SK-N-SH (cell line): Measurements from ENCODE around the gene CLEC7A. TPM values are rescaled to one million over a fixed set of nuclear protein-coding genes. Genes with fewer than 3 reads are reported as not detected.

Source experiments
- CTCF ChIA-PET: fragments of 300-600, 350-600 bp; formaldehyde crosslinking; extraction: SDS; loops from one replicate; lab custom pipeline; 2021; lab: Yijun Ruan, JAX
- POLR2A ChIA-PET: fragments of 350-600 bp; sonication (Branson Sonifier 250); formaldehyde crosslinking; extraction: SDS; loops from one replicate; lab custom pipeline; 2020; ENCODE audit warnings: antibody characterized with exemption, inconsistent platforms; lab: Yijun Ruan, JAX
- DNase-seq: peaks from one replicate; pipeline ENCODE4 v3.0.0; 2012
- H2AFZ ChIP-seq: fragments of 200-600 bp; sonication (generic); 2 replicates; pipeline ENCODE4 v1.8.1; 2016; ENCODE audit warnings: antibody characterized with exemption, mild to moderate bottlenecking, low read depth
- H3F3A ChIP-seq: fragments of 200-600 bp; sonication (generic); replicated peaks from 2 replicates; pipeline ENCODE3; 2016; ENCODE audit warnings: antibody characterized with exemption, mild to moderate bottlenecking; ENCODE audit not compliant: insufficient read depth
- H3K27ac ChIP-seq, 2 experiments: fragments of 200-500 bp in 1 of 2; fragments of 200-600 bp in 1 of 2; sonication (Bioruptor generic) in 1 of 2; sonication (generic), shearing (Covaris generic) in 1 of 2; 2 replicates each; pipeline versions ENCODE4 v1.5.1 to v1.6.1; 2014 to 2016; ENCODE audit warnings: low read depth in 2 of 2, inconsistent platforms in 1 of 2, low read length in 1 of 2, mild to moderate bottlenecking in 1 of 2, mixed read lengths in 1 of 2
- H3K27me3 ChIP-seq: fragments of 200-600 bp; sonication (generic), shearing (Covaris generic); 2 replicates; pipeline ENCODE4 v1.6.1; 2016; ENCODE audit warnings: mixed run types; ENCODE audit not compliant: insufficient read depth
- H3K36me3 ChIP-seq, 2 experiments: fragments of 200-500 bp in 1 of 2; fragments of 200-600 bp in 1 of 2; sonication (Bioruptor generic) in 1 of 2; sonication (generic) in 1 of 2; replicated peaks in 1 of 2; 2 replicates each; pipeline versions ENCODE3 to v1.5.1; 2014 to 2016; ENCODE audit warnings: low read length in 1 of 2, mild to moderate bottlenecking in 1 of 2; ENCODE audit not compliant: insufficient read depth in 2 of 2, control insufficient read depth in 1 of 2
- H3K4me1 ChIP-seq, 2 experiments: fragments of 200-500 bp in 1 of 2; fragments of 200-600 bp in 1 of 2; sonication (Bioruptor generic) in 1 of 2; sonication (generic), shearing (Covaris generic) in 1 of 2; 2 replicates each; pipeline versions ENCODE4 v1.5.1 to v1.6.1; 2014 to 2016; ENCODE audit warnings: low read depth in 1 of 2, low read length in 1 of 2, mixed run types in 1 of 2; ENCODE audit not compliant: insufficient read depth in 2 of 2, control insufficient read depth in 1 of 2
- H3K4me2 ChIP-seq: fragments of 200-600 bp; sonication (generic), shearing (Covaris generic); 2 replicates; pipeline ENCODE4 v1.6.1; 2017; ENCODE audit warnings: mixed run types
- H3K4me3 ChIP-seq, 2 experiments: fragments of 200-500 bp in 1 of 2; fragments of 200-600 bp in 1 of 2; sonication (Bioruptor generic) in 1 of 2; sonication (generic), shearing (Covaris generic) in 1 of 2; 2 replicates each; pipeline versions ENCODE4 v1.5.1 to v1.8.1; 2014 to 2016; ENCODE audit warnings: low read depth in 2 of 2, inconsistent platforms in 1 of 2, low read length in 1 of 2, mild to moderate bottlenecking in 1 of 2, mixed read lengths in 1 of 2, moderate library complexity in 1 of 2
- H3K79me2 ChIP-seq: fragments of 200-600 bp; sonication (generic); 2 replicates; pipeline ENCODE4 v1.8.1; 2017; ENCODE audit warnings: mild to moderate bottlenecking; ENCODE audit not compliant: insufficient read depth
- H3K9ac ChIP-seq: fragments of 200-600 bp; sonication (generic); 2 replicates; pipeline ENCODE4 v1.6.1; 2017; ENCODE audit warnings: mixed run types
- H3K9me2 ChIP-seq: fragments of 200-600 bp; sonication (generic); 2 replicates; pipeline ENCODE4 v1.6.1; 2017; ENCODE audit warnings: mixed run types
- H3K9me3 ChIP-seq: fragments of 200-600 bp; sonication (generic); 2 replicates; pipeline ENCODE4 v1.6.1; 2017; ENCODE audit warnings: mixed run types, mild to moderate bottlenecking, moderate library complexity
- H4K20me1 ChIP-seq: fragments of 200-600 bp; sonication (generic); 2 replicates; pipeline ENCODE4 v1.6.1; 2017; ENCODE audit warnings: mild to moderate bottlenecking, mixed run types; ENCODE audit not compliant: insufficient read depth
- EZH2phosphoT487 ChIP-seq: fragments of 200-600 bp; sonication (generic); IDR thresholded peaks from 2 replicates; pipeline ENCODE4 v1.6.1; 2017; ENCODE audit warnings: low read depth, mixed run types, mild to moderate bottlenecking, antibody characterized with exemption, moderate library complexity, borderline replicate concordance
- FOSL2 ChIP-seq: IDR thresholded peaks from 2 replicates; pipeline ENCODE4 v1.4.0; 2012; ENCODE audit warnings: low read depth, mild to moderate bottlenecking, moderate library complexity, borderline replicate concordance
- NFIC ChIP-seq: IDR thresholded peaks from 2 replicates; pipeline ENCODE4 v1.4.0; 2012; ENCODE audit warnings: borderline replicate concordance
- POLR2AphosphoS5 ChIP-seq: IDR thresholded peaks from 2 replicates; pipeline ENCODE4 v1.6.1; 2012; ENCODE audit warnings: low read depth, low read length
- RCOR1 ChIP-seq: fragments of 150-350 bp; IDR thresholded peaks from 2 replicates; pipeline ENCODE4 v1.6.1; 2017; ENCODE audit warnings: antibody characterized with exemption, low read length
- SIN3A ChIP-seq: IDR thresholded peaks from 2 replicates; pipeline ENCODE4 v1.6.1; 2012; ENCODE audit warnings: low read depth, mild to moderate bottlenecking, low read length, moderate library complexity, borderline replicate concordance
- SMC3 ChIP-seq: IDR thresholded peaks from 2 replicates; pipeline ENCODE4 v1.6.1; 2012; ENCODE audit warnings: low read depth, low read length, improper control_type of control experiment
- YY1 ChIP-seq: IDR thresholded peaks from 2 replicates; pipeline ENCODE4 v1.4.0; 2012; ENCODE audit warnings: low read depth, mild to moderate bottlenecking
- WGBS: methylation state at CpG from one replicate; pipeline ENCODE4 v1.1.6; 2017; ENCODE audit warnings: low lambda C conversion rate; 5-methylcytosine and 5-hydroxymethylcytosine counted together
- polyA plus RNA-seq, 3 experiments: library from polyadenylated mRNA; depleted of rRNA; stranded (reverse); fragments of >200 nt; gene quantifications; 2 replicates each; pipeline ENCODE4 v1.2.3, GENCODE V29; 2012
- TF ChIP-seq, protein P1 (sequence below): fragments of 150-350 bp; IDR thresholded peaks from 2 replicates; pipeline ENCODE4 v1.6.1; 2017; ENCODE audit warnings: antibody characterized with exemption, low read length, low read depth, borderline replicate concordance
- TF ChIP-seq, protein P2 (sequence below): fragments of 150-350 bp; IDR thresholded peaks from 2 replicates; pipeline ENCODE4 v1.6.1; 2016; ENCODE audit warnings: mild to moderate bottlenecking, low read depth, low read length

CLEC7A gene
- polyA plus RNA-seq, 1 of the 3 experiments (the other 2 are of a cell fraction), result not detected

DNA sequence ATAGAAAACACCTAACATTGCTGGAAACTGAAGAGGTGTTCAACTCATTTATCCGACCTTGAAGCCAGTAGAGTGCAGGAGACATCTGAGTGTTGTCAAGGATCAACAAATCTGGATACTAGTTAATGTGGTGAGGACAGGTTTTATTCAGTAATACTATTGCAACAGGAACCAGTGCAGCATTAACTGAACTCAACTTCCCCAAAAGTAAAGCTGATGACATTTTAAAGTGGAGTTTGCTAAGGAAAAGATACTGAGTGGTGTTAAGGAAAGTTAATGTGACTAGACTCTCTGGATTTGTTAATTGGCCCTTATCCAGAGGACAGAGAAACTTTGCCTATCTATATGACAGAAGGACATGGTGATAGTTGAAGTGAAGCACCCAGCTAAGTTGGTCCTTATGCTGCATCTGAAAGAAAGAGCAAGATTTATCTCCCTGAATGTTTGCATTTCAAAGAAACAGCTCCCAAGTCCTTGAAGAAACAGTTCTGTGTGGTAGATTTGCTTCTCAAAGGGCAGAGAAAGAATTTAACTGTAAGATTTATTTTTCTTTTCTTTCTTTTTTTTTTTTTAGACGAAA lies 1.2 kb upstream of the CLEC7A start:
- H3K79me2 ChIP-seq, result no peaks in the 10 kb centered on the region
- no peak overlapping the region for H3K9ac ChIP-seq
- no peaks in the 10 kb centered on the region for H3K4me1 ChIP-seq
- DNase-seq, result no peak
- TF ChIP-seq SMC3 (no peak), SIN3A (no peak)
- TF ChIP-seq, protein P1, sequence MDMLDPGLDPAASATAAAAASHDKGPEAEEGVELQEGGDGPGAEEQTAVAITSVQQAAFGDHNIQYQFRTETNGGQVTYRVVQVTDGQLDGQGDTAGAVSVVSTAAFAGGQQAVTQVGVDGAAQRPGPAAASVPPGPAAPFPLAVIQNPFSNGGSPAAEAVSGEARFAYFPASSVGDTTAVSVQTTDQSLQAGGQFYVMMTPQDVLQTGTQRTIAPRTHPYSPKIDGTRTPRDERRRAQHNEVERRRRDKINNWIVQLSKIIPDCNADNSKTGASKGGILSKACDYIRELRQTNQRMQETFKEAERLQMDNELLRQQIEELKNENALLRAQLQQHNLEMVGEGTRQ, result no peak
- TF ChIP-seq, protein P2, sequence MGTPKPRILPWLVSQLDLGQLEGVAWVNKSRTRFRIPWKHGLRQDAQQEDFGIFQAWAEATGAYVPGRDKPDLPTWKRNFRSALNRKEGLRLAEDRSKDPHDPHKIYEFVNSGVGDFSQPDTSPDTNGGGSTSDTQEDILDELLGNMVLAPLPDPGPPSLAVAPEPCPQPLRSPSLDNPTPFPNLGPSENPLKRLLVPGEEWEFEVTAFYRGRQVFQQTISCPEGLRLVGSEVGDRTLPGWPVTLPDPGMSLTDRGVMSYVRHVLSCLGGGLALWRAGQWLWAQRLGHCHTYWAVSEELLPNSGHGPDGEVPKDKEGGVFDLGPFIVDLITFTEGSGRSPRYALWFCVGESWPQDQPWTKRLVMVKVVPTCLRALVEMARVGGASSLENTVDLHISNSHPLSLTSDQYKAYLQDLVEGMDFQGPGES, result no peak
- H3K27ac ChIP-seq, result no peak overlapping the region
- no peaks in the 10 kb centered on the region for H3K9me3 ChIP-seq
- H3K4me3 ChIP-seq, result no peak overlapping the region
- H4K20me1 ChIP-seq, result no peaks in the 10 kb centered on the region
- H3K27me3 ChIP-seq, result peaks cover 22% of the 10 kb centered on the region
- no peaks in the 10 kb centered on the region for H3K36me3 ChIP-seq
- H3K4me2 ChIP-seq, result no peak overlapping the region
- CTCF ChIA-PET, result interaction anchor here (0.9 kb wide), 1 partner anchor 381 kb away, joined by 4 read pairs; no protein-coding TSS in a partner anchor
- POLR2A ChIA-PET, result no interaction called here
- 7% methylated on average over 2 of the region's 2 CpGs for WGBS
- H2AFZ ChIP-seq, result no peak overlapping the region
- no peaks in the 10 kb centered on the region for H3F3A ChIP-seq
- H3K9me2 ChIP-seq, result no peaks in the 10 kb centered on the region

DNA sequence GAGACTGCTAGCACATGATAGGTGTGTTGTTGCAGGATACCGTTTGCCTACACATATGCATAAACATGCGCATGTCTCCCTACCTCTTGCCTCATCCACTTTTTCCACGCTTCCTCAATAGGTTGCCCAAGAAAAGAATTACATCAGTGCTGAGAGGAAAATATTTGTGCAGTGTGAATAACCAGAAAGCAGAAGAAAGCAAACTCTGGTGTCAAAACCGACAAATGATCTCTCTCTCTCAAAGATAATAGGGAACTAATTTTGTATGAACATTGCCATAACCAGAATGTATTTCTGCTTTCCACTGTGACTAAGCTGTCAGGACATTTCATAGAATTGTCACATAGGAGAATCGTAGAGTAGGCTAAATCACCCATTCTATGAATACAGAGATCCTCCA lies 1.3 kb downstream of the CLEC7A start:
- H3K9me3 ChIP-seq, result no peaks in the 10 kb centered on the region
- H3K9me2 ChIP-seq, result no peaks in the 10 kb centered on the region
- TF ChIP-seq FOSL2 (no peak), EZH2phosphoT487 (no peak), YY1 (no peak), RCOR1 (no peak), POLR2AphosphoS5 (no peak)
- H3K4me1 ChIP-seq, result no peaks in the 10 kb centered on the region
- no peak overlapping the region for H3K4me3 ChIP-seq
- ChIA-PET POLR2A (no interaction called here), CTCF (interaction anchor here (1.3 kb wide), 1 partner anchor 10 kb away, joined by 3 read pairs; no protein-coding TSS in a partner anchor)
- H3K36me3 ChIP-seq, result no peaks in the 10 kb centered on the region
- H3K9ac ChIP-seq, result no peak overlapping the region
- H4K20me1 ChIP-seq, result no peaks in the 10 kb centered on the region
- peaks cover 22% of the 10 kb centered on the region for H3K27me3 ChIP-seq
- H3F3A ChIP-seq, result no peaks in the 10 kb centered on the region
- H3K4me2 ChIP-seq, result no peak overlapping the region
- DNase-seq, result no peak
- no peak overlapping the region for H3K27ac ChIP-seq
- no peak overlapping the region for H2AFZ ChIP-seq
- H3K79me2 ChIP-seq, result no peaks in the 10 kb centered on the region
- WGBS, result 25% methylated on average over 5 of the region's 5 CpGs

DNA sequence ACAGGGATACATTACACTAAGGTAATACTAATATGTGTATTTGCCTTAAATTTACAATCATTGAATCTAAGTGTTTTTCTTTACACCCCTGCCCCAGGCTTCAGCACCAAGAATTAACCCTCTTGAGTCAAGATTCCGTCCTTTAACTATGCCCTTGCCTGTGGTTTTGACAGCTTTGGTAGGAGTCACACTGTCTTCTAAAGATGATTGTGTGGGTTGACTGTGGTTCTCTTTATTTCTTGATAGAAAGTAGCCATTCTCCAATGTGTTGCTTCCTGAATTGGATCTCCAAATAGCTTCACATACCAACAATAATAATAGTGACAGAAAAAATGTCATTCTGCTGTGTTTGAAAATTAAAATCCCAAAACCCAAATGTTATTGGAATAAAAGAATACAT lies 3.6 kb downstream of the CLEC7A start:
- H3K9me3 ChIP-seq, result no peaks in the 10 kb centered on the region
- TF ChIP-seq YY1 (no peak), NFIC (no peak)
- peaks cover 17% of the 10 kb centered on the region for H3K27me3 ChIP-seq
- no peaks in the 10 kb centered on the region for H3K9me2 ChIP-seq
- H3K4me2 ChIP-seq, result no peak overlapping the region
- POLR2A ChIA-PET, result no interaction called here
- H3K27ac ChIP-seq, result no peak overlapping the region
- no peaks in the 10 kb centered on the region for H3K4me1 ChIP-seq
- H2AFZ ChIP-seq, result no peak overlapping the region
- no peaks in the 10 kb centered on the region for H4K20me1 ChIP-seq
- no peak overlapping the region for H3K9ac ChIP-seq
- WGBS, result 4% methylated on average over 1 of the region's 1 CpG
- CTCF ChIA-PET, result no interaction called here
- no peaks in the 10 kb centered on the region for H3F3A ChIP-seq
- H3K79me2 ChIP-seq, result no peaks in the 10 kb centered on the region
- no peak for DNase-seq
- no peaks in the 10 kb centered on the region for H3K36me3 ChIP-seq
- no peak overlapping the region for H3K4me3 ChIP-seq
